ENCODE measurements around the gene CABP4.

CABP4 gene

DNA sequence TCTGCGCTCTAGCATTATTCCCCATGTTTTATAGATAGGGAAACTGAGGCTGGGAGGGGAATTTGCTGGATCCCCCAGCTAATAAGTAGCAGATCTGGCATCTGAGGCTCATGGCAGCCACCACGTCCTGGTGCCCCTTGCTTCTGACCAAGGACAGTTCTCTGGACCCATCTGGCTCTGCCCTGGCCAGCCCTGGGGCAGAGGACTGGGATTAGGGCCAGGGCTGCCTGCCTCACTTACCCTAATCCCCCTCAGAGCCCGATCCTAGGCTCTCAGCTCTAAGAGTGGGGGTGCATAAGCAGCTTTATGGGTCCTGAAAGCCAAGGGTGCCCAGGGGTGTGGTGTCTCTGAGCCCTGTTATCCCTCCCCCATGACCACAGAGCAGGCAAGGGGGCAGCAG lies at the start of gene CABP4:
TSS of gene CABP4 (plus strand) at position 301 of the 400 bp plus-strand sequence. CDS start at position 371, 70 bp downstream.
- TF ChIP-seq, protein P1, sequence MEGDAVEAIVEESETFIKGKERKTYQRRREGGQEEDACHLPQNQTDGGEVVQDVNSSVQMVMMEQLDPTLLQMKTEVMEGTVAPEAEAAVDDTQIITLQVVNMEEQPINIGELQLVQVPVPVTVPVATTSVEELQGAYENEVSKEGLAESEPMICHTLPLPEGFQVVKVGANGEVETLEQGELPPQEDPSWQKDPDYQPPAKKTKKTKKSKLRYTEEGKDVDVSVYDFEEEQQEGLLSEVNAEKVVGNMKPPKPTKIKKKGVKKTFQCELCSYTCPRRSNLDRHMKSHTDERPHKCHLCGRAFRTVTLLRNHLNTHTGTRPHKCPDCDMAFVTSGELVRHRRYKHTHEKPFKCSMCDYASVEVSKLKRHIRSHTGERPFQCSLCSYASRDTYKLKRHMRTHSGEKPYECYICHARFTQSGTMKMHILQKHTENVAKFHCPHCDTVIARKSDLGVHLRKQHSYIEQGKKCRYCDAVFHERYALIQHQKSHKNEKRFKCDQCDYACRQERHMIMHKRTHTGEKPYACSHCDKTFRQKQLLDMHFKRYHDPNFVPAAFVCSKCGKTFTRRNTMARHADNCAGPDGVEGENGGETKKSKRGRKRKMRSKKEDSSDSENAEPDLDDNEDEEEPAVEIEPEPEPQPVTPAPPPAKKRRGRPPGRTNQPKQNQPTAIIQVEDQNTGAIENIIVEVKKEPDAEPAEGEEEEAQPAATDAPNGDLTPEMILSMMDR (IDR thresholded peaks at IDR 0.05; ENCODE audit: control insufficient read depth, extremely low read depth, insufficient read depth): no peak
- DNase-seq (ENCODE audit: low read depth): no peak
- H3K4me3 ChIP-seq (ENCODE audit: low read depth, low read length): no peak within 1 kb of the TSS

DNA sequence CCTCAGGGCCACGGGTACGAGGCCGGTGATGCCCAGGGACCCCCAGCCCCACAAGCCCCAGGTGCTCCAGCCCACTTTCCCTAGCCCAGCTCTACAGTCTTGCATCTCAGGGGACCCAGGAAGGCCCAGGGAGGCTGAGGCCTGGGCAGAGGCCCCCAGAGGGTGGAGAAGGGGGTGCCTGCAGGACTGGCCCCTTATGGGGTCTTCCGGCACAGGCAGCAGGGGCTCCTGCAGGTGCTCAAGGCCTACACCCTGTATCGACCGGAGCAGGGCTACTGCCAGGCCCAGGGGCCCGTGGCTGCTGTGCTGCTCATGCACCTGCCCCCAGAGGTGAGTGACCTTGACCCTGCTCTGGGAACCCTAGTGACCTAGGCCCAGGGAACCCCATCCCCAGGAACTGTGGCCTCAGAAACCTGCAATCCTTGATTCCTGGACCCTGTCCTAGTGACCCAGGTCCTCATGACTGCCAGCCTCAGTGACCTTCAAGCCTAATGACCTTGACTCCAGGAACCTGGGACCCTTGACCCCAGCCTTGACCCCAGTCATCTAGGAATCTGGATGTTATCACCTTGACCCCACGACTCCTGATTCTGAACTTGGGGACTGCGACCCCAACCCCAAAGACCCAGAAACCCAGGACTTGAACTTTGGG lies 49.3 kb upstream of the CABP4 start:
- H3K4me3 ChIP-seq (ENCODE audit: low read depth, low read length): no peak overlapping the region
- TF ChIP-seq, protein P1 (IDR thresholded peaks at IDR 0.05; ENCODE audit: control insufficient read depth, extremely low read depth, insufficient read depth): no peak
- no peak for DNase-seq (ENCODE audit: low read depth)

DNA sequence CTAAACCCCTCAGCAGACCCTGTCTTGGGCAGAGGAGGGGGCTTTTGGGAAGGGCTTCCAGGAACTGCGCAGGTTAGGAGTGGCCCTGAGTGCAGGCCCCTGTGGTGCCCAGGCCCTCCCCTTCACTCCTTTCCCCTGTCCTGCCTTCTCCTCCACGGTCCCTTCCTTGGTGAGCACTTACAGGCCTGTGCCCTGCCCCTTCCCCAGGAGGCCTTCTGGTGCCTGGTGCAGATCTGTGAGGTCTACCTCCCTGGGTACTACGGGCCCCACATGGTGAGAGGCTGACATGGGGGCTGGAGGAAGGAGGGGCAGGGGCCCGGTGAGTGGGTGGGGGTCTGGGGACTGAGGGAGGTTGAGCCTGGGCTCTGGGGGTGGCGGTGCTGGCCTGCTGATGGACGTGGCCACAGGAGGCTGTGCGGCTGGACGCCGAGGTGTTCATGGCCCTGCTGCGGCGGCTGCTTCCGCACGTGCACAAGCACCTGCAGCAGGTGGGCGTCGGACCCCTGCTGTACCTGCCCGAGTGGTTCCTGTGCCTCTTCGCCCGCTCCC lies 48.7 kb upstream of the CABP4 start:
- H3K4me3 ChIP-seq (ENCODE audit: low read depth, low read length): no peak overlapping the region
- TF ChIP-seq, protein P1 (IDR thresholded peaks at IDR 0.05; ENCODE audit: control insufficient read depth, extremely low read depth, insufficient read depth): no peak
- DNase-seq (ENCODE audit: low read depth): no peak

DNA sequence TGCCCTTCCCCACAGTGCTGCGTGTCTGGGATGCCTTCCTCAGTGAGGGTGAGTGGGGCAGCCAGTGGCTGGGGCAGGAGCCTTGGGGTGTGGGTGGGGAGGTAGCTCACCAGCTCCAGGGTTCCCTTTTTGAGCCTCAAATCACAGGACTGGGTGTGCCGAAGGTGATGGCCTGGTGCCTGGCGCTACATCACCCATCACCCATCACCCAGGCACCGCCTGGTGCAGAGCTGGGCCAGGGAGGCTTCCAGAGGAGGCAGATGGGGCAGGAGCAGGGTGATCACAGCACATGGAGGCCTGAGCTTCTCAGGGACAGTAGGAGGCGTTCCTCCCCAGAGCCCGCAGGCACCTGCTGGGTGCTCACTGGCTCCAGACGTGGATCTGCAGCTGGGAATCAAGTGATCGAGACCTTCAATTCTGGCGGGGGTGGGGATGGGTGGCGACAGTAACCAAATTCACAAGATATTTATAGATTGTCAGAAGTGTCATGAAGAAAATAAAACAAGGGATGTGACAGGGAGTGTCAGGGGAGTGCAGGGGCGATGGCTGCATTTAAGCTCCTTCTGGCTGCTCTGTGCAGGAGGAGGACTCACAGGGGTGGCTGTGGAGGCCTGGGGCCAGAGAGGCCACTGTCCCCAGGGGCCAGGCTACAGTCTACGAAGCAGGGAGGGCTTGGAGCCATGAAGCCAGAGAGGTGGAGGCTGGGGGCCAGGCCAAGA lies 48.0 kb upstream of the CABP4 start:
- DNase-seq (ENCODE audit: low read depth): no peak
- no peak overlapping the region for H3K4me3 ChIP-seq (ENCODE audit: low read depth, low read length)
- TF ChIP-seq, protein P1 (IDR thresholded peaks at IDR 0.05; ENCODE audit: control insufficient read depth, extremely low read depth, insufficient read depth): peak; percentile 19; the same call in 1 of the 2 replicates

DNA sequence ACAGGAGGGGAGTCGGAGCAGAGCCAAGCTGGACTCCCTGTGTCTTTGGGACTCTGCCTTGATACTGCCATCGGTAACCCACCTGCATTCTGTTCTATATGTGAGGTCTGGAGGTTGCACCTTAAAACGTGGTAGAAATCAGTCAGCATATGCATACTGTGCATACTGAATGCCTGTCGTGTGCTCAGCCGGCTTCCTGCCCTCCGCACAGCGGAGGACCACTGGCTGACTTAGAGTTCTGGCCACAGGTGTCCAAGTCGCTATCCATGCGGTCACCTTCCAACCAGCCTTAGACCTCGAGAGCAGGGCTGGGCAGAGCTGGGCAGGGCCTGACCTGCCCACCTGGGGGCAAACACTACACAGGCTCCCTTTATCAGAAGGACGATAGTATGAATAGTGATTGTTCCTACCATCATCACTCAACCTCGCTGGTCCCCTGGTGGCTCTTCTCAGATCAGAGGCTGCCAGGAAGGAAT lies 47.4 kb upstream of the CABP4 start:
- TF ChIP-seq, protein P1 (IDR thresholded peaks at IDR 0.05; ENCODE audit: control insufficient read depth, extremely low read depth, insufficient read depth): no peak
- no peak for DNase-seq (ENCODE audit: low read depth)
- no peak overlapping the region for H3K4me3 ChIP-seq (ENCODE audit: low read depth, low read length)

DNA sequence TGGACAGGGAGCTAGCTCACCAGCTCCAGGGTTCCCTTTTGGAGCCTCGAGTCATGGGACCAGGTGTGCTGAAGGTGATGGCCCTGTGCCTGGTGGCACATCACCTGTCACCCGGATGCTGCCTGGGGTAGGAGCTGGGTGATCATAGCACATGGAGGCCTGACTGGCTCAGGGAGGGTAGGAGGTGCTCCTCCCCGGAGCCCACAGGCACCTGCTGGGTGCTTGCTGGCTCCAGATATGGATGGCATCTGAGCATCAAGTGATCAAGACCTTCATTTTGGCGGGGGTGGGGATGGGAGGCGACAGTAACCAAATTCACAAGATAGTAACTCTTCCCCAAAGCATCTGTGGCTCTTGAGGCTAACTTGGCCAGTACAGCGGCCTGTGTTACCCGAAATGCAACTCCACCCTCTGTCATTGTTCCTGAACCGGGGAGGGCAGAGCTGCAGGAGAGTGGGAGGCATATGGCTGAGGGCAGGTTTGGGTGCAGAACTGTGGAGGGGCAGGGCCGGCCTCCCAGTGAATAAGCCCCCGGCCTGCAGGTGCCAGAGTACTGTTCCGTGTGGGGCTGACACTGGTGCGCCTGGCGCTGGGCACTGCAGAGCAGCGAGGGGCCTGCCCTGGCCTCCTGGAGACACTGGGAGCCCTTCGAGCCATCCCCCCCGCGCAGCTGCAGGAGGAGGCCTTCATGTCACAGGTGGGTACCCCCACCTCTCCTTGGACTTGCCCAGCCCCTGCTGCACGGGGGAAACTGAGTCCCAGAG lies 46.5 kb upstream of the CABP4 start:
- H3K4me3 ChIP-seq (ENCODE audit: low read depth, low read length): no peak overlapping the region
- DNase-seq (ENCODE audit: low read depth): no peak
- TF ChIP-seq, protein P1 (IDR thresholded peaks at IDR 0.05; ENCODE audit: control insufficient read depth, extremely low read depth, insufficient read depth): no peak
